ENCODE measurements around the gene DAB2IP. TPM values are rescaled to one million over a fixed set of nuclear protein-coding genes. Genes with fewer than 3 reads are reported as not detected.

The DAB2IP gene
- total RNA-seq, 1 experiment from 2014 or later = 31.0 TPM

- Histone ChIP-seq H3K27me3 (ENCODE audit: insufficient read depth, low read length) (no peaks in the 10 kb centered on the region), H2AFZ (ENCODE audit: low read depth, low read length, poor library complexity, severe bottlenecking) (no peak overlapping the region), H3K9me3 (ENCODE audit: control insufficient read depth in 1 of 2, insufficient read depth in 1 of 2, low read depth in 1 of 2, low read length in 2 of 2) (no peaks in the 10 kb centered on the region), H3K36me3 (ENCODE audit: control insufficient read depth in 1 of 2, insufficient read depth in 2 of 2, low read length in 2 of 2) (no peaks in the 10 kb centered on the region), H3K79me2 (ENCODE audit: insufficient read depth, low read length) (no peaks in the 10 kb centered on the region), H3K9ac (ENCODE audit: low read length) (no peak overlapping the region), H3K9me2 (ENCODE audit: insufficient read depth) (no peaks in the 10 kb centered on the region), H3K4me1 (ENCODE audit: control insufficient read depth in 1 of 2, insufficient read depth in 2 of 2, low read length in 2 of 2) (peaks cover 13 to 23% of the 10 kb centered on the region in 2 experiments), H3K4me2 (ENCODE audit: low read length) (no peak overlapping the region), H3K4me3 (replicated peaks in 1 of 2; ENCODE audit: low read depth in 1 of 2, low read length in 2 of 2) (no peak overlapping the region), H4K20me1 (ENCODE audit: insufficient read depth) (no peaks in the 10 kb centered on the region), H3K27ac (ENCODE audit: low read depth, low read length) (no peak overlapping the region)
- RAD21 ChIA-PET (ENCODE audit: low non-redundant PET in 1 of 2, low total read pairs in 2 of 2, uncharacterized antibody in 2 of 2, unreplicated experiment in 2 of 2) = no interaction called here
- no peak for TF ChIP-seq EZH2 (IDR thresholded peaks at IDR 0.05)
- TF ChIP-seq, protein P1, sequence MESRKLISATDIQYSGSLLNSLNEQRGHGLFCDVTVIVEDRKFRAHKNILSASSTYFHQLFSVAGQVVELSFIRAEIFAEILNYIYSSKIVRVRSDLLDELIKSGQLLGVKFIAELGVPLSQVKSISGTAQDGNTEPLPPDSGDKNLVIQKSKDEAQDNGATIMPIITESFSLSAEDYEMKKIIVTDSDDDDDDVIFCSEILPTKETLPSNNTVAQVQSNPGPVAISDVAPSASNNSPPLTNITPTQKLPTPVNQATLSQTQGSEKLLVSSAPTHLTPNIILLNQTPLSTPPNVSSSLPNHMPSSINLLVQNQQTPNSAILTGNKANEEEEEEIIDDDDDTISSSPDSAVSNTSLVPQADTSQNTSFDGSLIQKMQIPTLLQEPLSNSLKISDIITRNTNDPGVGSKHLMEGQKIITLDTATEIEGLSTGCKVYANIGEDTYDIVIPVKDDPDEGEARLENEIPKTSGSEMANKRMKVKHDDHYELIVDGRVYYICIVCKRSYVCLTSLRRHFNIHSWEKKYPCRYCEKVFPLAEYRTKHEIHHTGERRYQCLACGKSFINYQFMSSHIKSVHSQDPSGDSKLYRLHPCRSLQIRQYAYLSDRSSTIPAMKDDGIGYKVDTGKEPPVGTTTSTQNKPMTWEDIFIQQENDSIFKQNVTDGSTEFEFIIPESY (IDR thresholded peaks at IDR 0.05; ENCODE audit: extremely low read depth, insufficient replicate concordance, low read length) = no peak
- TF ChIP-seq SIN3A (IDR thresholded peaks at IDR 0.05; ENCODE audit: low read depth) = no peak
- TF ChIP-seq SP1 (IDR thresholded peaks at IDR 0.05; ENCODE audit: low read depth) = no peak
- no peak for TF ChIP-seq EZH2phosphoT487 (IDR thresholded peaks at IDR 0.05; ENCODE audit: borderline replicate concordance)
- no peak for TF ChIP-seq ZNF274 (IDR thresholded peaks at IDR 0.05; ENCODE audit: low read depth, low read length)
- TF ChIP-seq ELF1 (IDR thresholded peaks at IDR 0.05; ENCODE audit: borderline replicate concordance, low read depth) = no peak
- no peak for TF ChIP-seq ZFX (IDR thresholded peaks at IDR 0.05)
- no peak for TF ChIP-seq RAD21 (IDR thresholded peaks at IDR 0.05; ENCODE audit: low read depth)
- TF ChIP-seq JUND (IDR thresholded peaks at IDR 0.05) = no peak
- no peak for TF ChIP-seq CEBPB (IDR thresholded peaks at IDR 0.05; ENCODE audit: low read depth)
- TF ChIP-seq REST (IDR thresholded peaks at IDR 0.05; ENCODE audit: low read depth) = no peak
- TF ChIP-seq, protein P2, sequence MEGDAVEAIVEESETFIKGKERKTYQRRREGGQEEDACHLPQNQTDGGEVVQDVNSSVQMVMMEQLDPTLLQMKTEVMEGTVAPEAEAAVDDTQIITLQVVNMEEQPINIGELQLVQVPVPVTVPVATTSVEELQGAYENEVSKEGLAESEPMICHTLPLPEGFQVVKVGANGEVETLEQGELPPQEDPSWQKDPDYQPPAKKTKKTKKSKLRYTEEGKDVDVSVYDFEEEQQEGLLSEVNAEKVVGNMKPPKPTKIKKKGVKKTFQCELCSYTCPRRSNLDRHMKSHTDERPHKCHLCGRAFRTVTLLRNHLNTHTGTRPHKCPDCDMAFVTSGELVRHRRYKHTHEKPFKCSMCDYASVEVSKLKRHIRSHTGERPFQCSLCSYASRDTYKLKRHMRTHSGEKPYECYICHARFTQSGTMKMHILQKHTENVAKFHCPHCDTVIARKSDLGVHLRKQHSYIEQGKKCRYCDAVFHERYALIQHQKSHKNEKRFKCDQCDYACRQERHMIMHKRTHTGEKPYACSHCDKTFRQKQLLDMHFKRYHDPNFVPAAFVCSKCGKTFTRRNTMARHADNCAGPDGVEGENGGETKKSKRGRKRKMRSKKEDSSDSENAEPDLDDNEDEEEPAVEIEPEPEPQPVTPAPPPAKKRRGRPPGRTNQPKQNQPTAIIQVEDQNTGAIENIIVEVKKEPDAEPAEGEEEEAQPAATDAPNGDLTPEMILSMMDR (IDR thresholded peaks at IDR 0.05 in 2 of 3, conservative IDR thresholded peaks at IDR 0.05 in 1 of 3; ENCODE audit: borderline replicate concordance in 1 of 3, insufficient read depth in 1 of 3, low read depth in 2 of 3, low read length in 2 of 3) = no peak
- TF ChIP-seq ATF3 (IDR thresholded peaks at IDR 0.05) = no peak
- no peak for TF ChIP-seq EGR1 (IDR thresholded peaks at IDR 0.05; ENCODE audit: low read depth)
- TF ChIP-seq SRF (IDR thresholded peaks at IDR 0.05; ENCODE audit: low read depth) = no peak
- TF ChIP-seq YY1 (IDR thresholded peaks at IDR 0.05; ENCODE audit: extremely low read depth, insufficient replicate concordance, low read depth, low read length) = no peak
- POLR2A ChIA-PET = no interaction called here
- BruUV-seq (replicated peaks) = no TSS peak
- ATAC-seq = no peak
- intact Hi-C loops (cut with micrococcal nuclease) = loop anchor here (5.0 kb wide), 1 partner anchor 41 kb away; no protein-coding TSS in a partner anchor
- DNase-seq (ENCODE audit: low read depth, low spot score) = no peak
- CTCF ChIA-PET = interaction anchor here (1.0 to 2.0 kb wide), 6 partner anchors 9 to 95 kb away, joined by 3 to 17 read pairs (median 7); no protein-coding TSS in a partner anchor
Measured at GRCh38 chr9:121641224-121641611, 10.2 kb upstream of the DAB2IP start.

Data from HCT116 (cell line).